ENCODE data around the gene VGLL4. TPM values are rescaled to one million over a fixed set of nuclear protein-coding genes. Genes with fewer than 3 reads are reported as not detected.

Gene VGLL4
- total RNA-seq, 1 experiment from 2014 or later: 31.7 TPM

- peaks cover 49% of the 10 kb centered on the region for H3K36me3 Mint-ChIP-seq (ENCODE audit: insufficient read depth, unreplicated experiment)
- H3K27me3 Mint-ChIP-seq (ENCODE audit: insufficient read depth, unreplicated experiment): no peaks in the 10 kb centered on the region
- TF ChIP-seq CTCF (IDR thresholded peaks at IDR 0.05; ENCODE audit: unreplicated experiment): no peak
- CTCF ChIA-PET: interaction anchor here (0.6 to 0.7 kb wide), 3 partner anchors 74 to 290 kb away, joined by 3 read pairs; no protein-coding TSS in a partner anchor
- no peak for DNase-seq (ENCODE audit: unreplicated experiment)
- no peak overlapping the region for H3K27ac Mint-ChIP-seq (ENCODE audit: low read depth, unreplicated experiment)
- POLR2A ChIA-PET: interaction anchor here (0.8 kb wide), 1 partner anchor 11 kb away, joined by 4 read pairs; no protein-coding TSS in a partner anchor
- H3K9me3 Mint-ChIP-seq (ENCODE audit: unreplicated experiment): no peaks in the 10 kb centered on the region
- BruUV-seq (replicated peaks): no TSS peak
- H3K4me1 Mint-ChIP-seq (ENCODE audit: insufficient read depth, unreplicated experiment): peaks cover 27% of the 10 kb centered on the region
- H3K4me3 Mint-ChIP-seq (ENCODE audit: unreplicated experiment): no peak overlapping the region
- intact Hi-C loops (cut with micrococcal nuclease): no loop called here
These were observed 92.7 kb downstream of the VGLL4 start for GRCh38 chr3:11551036-11551435.

DNA sequence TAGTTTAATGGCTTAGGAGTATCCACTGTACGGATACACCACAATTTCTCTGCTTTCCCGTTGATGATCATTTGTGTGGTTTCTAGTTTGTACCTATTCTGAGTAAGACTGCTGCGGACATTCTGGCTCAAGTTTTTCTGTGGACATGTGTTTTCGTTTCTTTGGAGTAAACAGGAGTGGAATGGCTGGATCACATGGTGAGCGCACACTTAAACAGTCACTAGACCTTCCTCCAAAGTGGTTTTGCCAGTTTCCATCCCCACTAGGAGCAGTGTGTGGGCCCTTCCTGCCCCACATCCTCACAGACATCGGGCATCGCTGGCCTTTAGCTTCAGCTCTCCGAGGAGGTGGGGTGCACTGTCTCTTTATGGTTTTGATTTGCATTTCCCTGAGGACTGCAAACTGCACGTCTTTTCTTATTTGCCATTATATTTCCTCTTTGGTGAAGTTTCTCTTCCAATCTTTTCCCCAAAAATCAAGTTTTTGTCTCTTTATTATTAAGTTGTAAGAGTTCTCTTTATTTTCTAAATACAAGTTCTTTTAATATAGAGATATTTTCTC lies 94.1 kb downstream of the VGLL4 start:
- CTCF ChIA-PET: no interaction called here
- intact Hi-C loops (cut with micrococcal nuclease): no loop called here
- BruUV-seq (replicated peaks): no TSS peak

GRCh38 chr3:11548721-11549131 lies 95.0 kb downstream of the VGLL4 start:
- ChIA-PET CTCF (no interaction called here), POLR2A (interaction anchor here (0.6 kb wide), 1 partner anchor 140 kb away, joined by 4 read pairs; no protein-coding TSS in a partner anchor)
- TF ChIP-seq CTCF (IDR thresholded peaks at IDR 0.05; ENCODE audit: unreplicated experiment): no peak
- Mint-ChIP-seq H3K4me1 (ENCODE audit: insufficient read depth, unreplicated experiment) (peaks cover 23% of the 10 kb centered on the region), H3K4me3 (ENCODE audit: unreplicated experiment) (no peak overlapping the region), H3K27ac (ENCODE audit: low read depth, unreplicated experiment) (peak overlapping the region; percentile 88), H3K9me3 (ENCODE audit: unreplicated experiment) (no peaks in the 10 kb centered on the region), H3K27me3 (ENCODE audit: insufficient read depth, unreplicated experiment) (no peaks in the 10 kb centered on the region), H3K36me3 (ENCODE audit: insufficient read depth, unreplicated experiment) (peaks cover 33% of the 10 kb centered on the region)
- BruUV-seq (replicated peaks): no TSS peak
- peak; percentile 86 for DNase-seq (ENCODE audit: unreplicated experiment)
- intact Hi-C loops (cut with micrococcal nuclease): no loop called here

More for the DNA sequence above, 94.1 kb downstream of the VGLL4 start:
- Mint-ChIP-seq H3K9me3 (ENCODE audit: unreplicated experiment) (no peaks in the 10 kb centered on the region), H3K27me3 (ENCODE audit: insufficient read depth, unreplicated experiment) (no peaks in the 10 kb centered on the region), H3K4me1 (ENCODE audit: insufficient read depth, unreplicated experiment) (peaks cover 27% of the 10 kb centered on the region), H3K36me3 (ENCODE audit: insufficient read depth, unreplicated experiment) (peaks cover 37% of the 10 kb centered on the region), H3K27ac (ENCODE audit: low read depth, unreplicated experiment) (peak overlapping the region; percentile 88), H3K4me3 (ENCODE audit: unreplicated experiment) (no peak overlapping the region)
- DNase-seq (ENCODE audit: unreplicated experiment): no peak
- POLR2A ChIA-PET: no interaction called here
- TF ChIP-seq CTCF (IDR thresholded peaks at IDR 0.05; ENCODE audit: unreplicated experiment): no peak

GRCh38 chr3:11547498-11547897 lies 96.2 kb downstream of the VGLL4 start:
- DNase-seq (ENCODE audit: unreplicated experiment): no peak
- no peak for TF ChIP-seq CTCF (IDR thresholded peaks at IDR 0.05; ENCODE audit: unreplicated experiment)
- Mint-ChIP-seq H3K4me3 (ENCODE audit: unreplicated experiment) (no peak overlapping the region), H3K27ac (ENCODE audit: low read depth, unreplicated experiment) (no peak overlapping the region), H3K36me3 (ENCODE audit: insufficient read depth, unreplicated experiment) (peaks cover 26% of the 10 kb centered on the region), H3K4me1 (ENCODE audit: insufficient read depth, unreplicated experiment) (peaks cover 23% of the 10 kb centered on the region), H3K27me3 (ENCODE audit: insufficient read depth, unreplicated experiment) (no peaks in the 10 kb centered on the region), H3K9me3 (ENCODE audit: unreplicated experiment) (no peaks in the 10 kb centered on the region)
- ChIA-PET POLR2A (interaction anchor here (0.7 kb wide), 1 partner anchor 69 kb away, joined by 3 read pairs; no protein-coding TSS in a partner anchor), CTCF (no interaction called here)
- intact Hi-C loops (cut with micrococcal nuclease): no loop called here
- no TSS peak for BruUV-seq (replicated peaks)
